HEK293 (cell line): ENCODE data around the gene GPX8.

ENCODE experiments used
- CTCF ChIA-PET: fragments of 350-600 bp; formaldehyde crosslinking; extraction: SDS; loops from one replicate; lab custom pipeline; 2021; ENCODE audit warnings: antibody characterized with exemption; lab: Yijun Ruan, JAX
- POLR2A ChIA-PET: fragments of 300-600 bp; formaldehyde crosslinking; extraction: SDS; loops from one replicate; lab custom pipeline; 2020; ENCODE audit warnings: antibody characterized with exemption, inconsistent platforms; lab: Yijun Ruan, JAX
- H3K27ac ChIP-seq: fragments of 200-500 bp; sonication (Bioruptor generic); 2 replicates; pipeline ENCODE4 v1.5.1; 2014; ENCODE audit warnings: low read depth, low read length, control low read depth, inconsistent platforms; ENCODE audit errors: extremely low read depth
- H3K36me3 ChIP-seq, 2 experiments: fragments of 200-500 bp in 1 of 2; sonication (Bioruptor generic) in 1 of 2; 1 replicate in 1 of 2; 2 replicates in 1 of 2; pipeline ENCODE4 v1.5.1; 2014 to 2017; ENCODE audit warnings: inconsistent platforms in 2 of 2, low read length in 2 of 2; ENCODE audit not compliant: control insufficient read depth in 2 of 2, insufficient read depth in 1 of 2
- H3K4me1 ChIP-seq: fragments of 200-500 bp; sonication (Bioruptor generic); 2 replicates; pipeline ENCODE4 v1.5.1; 2014; ENCODE audit warnings: mild to moderate bottlenecking, low read length, inconsistent platforms; ENCODE audit not compliant: control insufficient read depth, insufficient read depth
- H3K4me3 ChIP-seq: 2 replicates; pipeline ENCODE4 v1.5.1; 2011; ENCODE audit warnings: low read depth, mild to moderate bottlenecking, control low read depth, low read length, moderate library complexity
- H3K9me3 ChIP-seq: fragments of 200-500 bp; sonication (Bioruptor generic); 2 replicates; pipeline ENCODE4 v1.5.1; 2014; ENCODE audit warnings: low read depth, low read length, inconsistent platforms; ENCODE audit not compliant: control insufficient read depth, insufficient read depth
- HOXA7 ChIP-seq: sonication (generic); formaldehyde crosslinking; IDR thresholded peaks from 2 replicates; pipeline ENCODE4 v1.8.1; 2022; ENCODE audit warnings: missing genetic modification reagents, borderline replicate concordance
- KLF9 ChIP-seq: fragments of 450-650 bp; formaldehyde crosslinking; IDR thresholded peaks from 2 replicates; pipeline ENCODE4 v1.5.1; 2016; ENCODE audit warnings: missing biosample characterization, missing genetic modification characterization, low read depth
- MYNN ChIP-seq: fragments of 450-650 bp; formaldehyde crosslinking; IDR thresholded peaks from 2 replicates; pipeline ENCODE4 v1.5.1; 2016; ENCODE audit warnings: missing biosample characterization, missing genetic modification characterization, borderline replicate concordance
- PRDM1 ChIP-seq: fragments of 450-650 bp; formaldehyde crosslinking; IDR thresholded peaks from 2 replicates; pipeline ENCODE4; 2016; ENCODE audit warnings: missing biosample characterization, missing genetic modification characterization
- SP3 ChIP-seq: fragments of 450-650 bp; formaldehyde crosslinking; IDR thresholded peaks from 2 replicates; pipeline ENCODE4 v1.5.1; 2016; ENCODE audit warnings: missing biosample characterization, missing genetic modification characterization
- TCF7L2 ChIP-seq: IDR thresholded peaks from 2 replicates; pipeline ENCODE4 v1.6.1; 2011; ENCODE audit warnings: low read depth, mild to moderate bottlenecking, inconsistent platforms, low read length, moderate library complexity, borderline replicate concordance
- ZFP69B ChIP-seq: fragments of 450-650 bp; formaldehyde crosslinking; IDR thresholded peaks from 2 replicates; pipeline ENCODE4 v1.5.1; 2016; ENCODE audit warnings: missing biosample characterization, missing genetic modification characterization
- ZNF121 ChIP-seq: fragments of 450-650 bp; formaldehyde crosslinking; IDR thresholded peaks from 2 replicates; pipeline ENCODE4 v1.5.1; 2016; ENCODE audit warnings: missing biosample characterization, missing genetic modification characterization
- ZNF132 ChIP-seq: fragments of 450-650 bp; formaldehyde crosslinking; IDR thresholded peaks from 2 replicates; pipeline ENCODE4 v1.5.1; 2017; ENCODE audit warnings: missing biosample characterization, missing genetic modification characterization, borderline replicate concordance
- ZNF140 ChIP-seq: fragments of 450-650 bp; formaldehyde crosslinking; IDR thresholded peaks from 2 replicates; pipeline ENCODE4 v1.5.1; 2016; ENCODE audit warnings: missing biosample characterization, missing genetic modification characterization
- ZNF24 ChIP-seq: fragments of 450-650 bp; formaldehyde crosslinking; IDR thresholded peaks from 2 replicates; pipeline ENCODE4 v1.5.1; 2016; ENCODE audit warnings: missing biosample characterization, missing genetic modification characterization
- ZNF248 ChIP-seq: fragments of 450-650 bp; formaldehyde crosslinking; IDR thresholded peaks from 2 replicates; pipeline ENCODE4 v1.5.1; 2017; ENCODE audit warnings: missing biosample characterization, missing genetic modification characterization
- ZNF280D ChIP-seq: fragments of 450-650 bp; formaldehyde crosslinking; IDR thresholded peaks from 2 replicates; pipeline ENCODE4 v1.5.1; 2016; ENCODE audit warnings: missing biosample characterization, missing genetic modification characterization
- ZNF426 ChIP-seq: fragments of 450-650 bp; formaldehyde crosslinking; IDR thresholded peaks from 2 replicates; pipeline ENCODE4 v1.5.1; 2017; ENCODE audit warnings: missing biosample characterization, missing genetic modification characterization, mild to moderate bottlenecking, inconsistent platforms, moderate library complexity
- ZNF510 ChIP-seq: fragments of 450-650 bp; formaldehyde crosslinking; IDR thresholded peaks from 2 replicates; pipeline ENCODE4 v1.5.1; 2018; ENCODE audit warnings: mild to moderate bottlenecking, missing genetic modification characterization, missing biosample characterization; ENCODE audit not compliant: insufficient replicate concordance
- ZNF571 ChIP-seq: fragments of 450-650 bp; formaldehyde crosslinking; IDR thresholded peaks from 2 replicates; pipeline ENCODE4 v1.5.0; 2017; ENCODE audit warnings: missing biosample characterization, missing genetic modification characterization
- ZNF654 ChIP-seq: fragments of 450-650 bp; formaldehyde crosslinking; IDR thresholded peaks from 2 replicates; pipeline ENCODE4 v1.5.1; 2016; ENCODE audit warnings: low read depth, missing biosample characterization, missing genetic modification characterization
- ZNF670 ChIP-seq: fragments of 450-650 bp; formaldehyde crosslinking; IDR thresholded peaks from 2 replicates; pipeline ENCODE4 v1.5.1; 2016; ENCODE audit warnings: missing biosample characterization, missing genetic modification characterization, low read depth
- ZNF677 ChIP-seq: fragments of 450-650 bp; IDR thresholded peaks from 2 replicates; pipeline ENCODE4 v1.5.0; 2018; ENCODE audit warnings: missing biosample characterization, mild to moderate bottlenecking, missing genetic modification characterization, moderate library complexity
- ZNF707 ChIP-seq: fragments of 450-650 bp; formaldehyde crosslinking; IDR thresholded peaks from 2 replicates; pipeline ENCODE4 v1.5.1; 2016; ENCODE audit warnings: missing biosample characterization, missing genetic modification characterization
- ZSCAN23 ChIP-seq: fragments of 450-650 bp; formaldehyde crosslinking; IDR thresholded peaks from 2 replicates; pipeline ENCODE4 v1.5.1; 2016; ENCODE audit warnings: missing biosample characterization, missing genetic modification characterization
- TF ChIP-seq, protein P1 (sequence below): fragments of 450-650 bp; formaldehyde crosslinking; IDR thresholded peaks from 2 replicates; pipeline ENCODE4 v1.5.1; 2016; ENCODE audit warnings: missing biosample characterization, missing genetic modification characterization
- TF ChIP-seq, protein P2 (sequence below): fragments of 450-650 bp; formaldehyde crosslinking; IDR thresholded peaks from 2 replicates; pipeline ENCODE4 v1.5.1; 2016; ENCODE audit warnings: missing biosample characterization, missing genetic modification characterization
- TF ChIP-seq, protein P3 (sequence below): fragments of 450-650 bp; formaldehyde crosslinking; IDR thresholded peaks from 2 replicates; pipeline ENCODE4 v1.5.1; 2016; ENCODE audit warnings: missing biosample characterization, missing genetic modification characterization, borderline replicate concordance
- TF ChIP-seq, protein P4 (sequence below): fragments of 450-650 bp; formaldehyde crosslinking; optimal IDR thresholded peaks from 2 replicates; pipeline ENCODE3; 2016; ENCODE audit warnings: missing biosample characterization, mild to moderate bottlenecking, missing genetic modification characterization
- TF ChIP-seq, protein P5 (sequence below): fragments of 450-650 bp; formaldehyde crosslinking; IDR thresholded peaks from 2 replicates; pipeline ENCODE4 v1.5.1; 2016; ENCODE audit warnings: missing biosample characterization, missing genetic modification characterization

GPX8 gene

DNA sequence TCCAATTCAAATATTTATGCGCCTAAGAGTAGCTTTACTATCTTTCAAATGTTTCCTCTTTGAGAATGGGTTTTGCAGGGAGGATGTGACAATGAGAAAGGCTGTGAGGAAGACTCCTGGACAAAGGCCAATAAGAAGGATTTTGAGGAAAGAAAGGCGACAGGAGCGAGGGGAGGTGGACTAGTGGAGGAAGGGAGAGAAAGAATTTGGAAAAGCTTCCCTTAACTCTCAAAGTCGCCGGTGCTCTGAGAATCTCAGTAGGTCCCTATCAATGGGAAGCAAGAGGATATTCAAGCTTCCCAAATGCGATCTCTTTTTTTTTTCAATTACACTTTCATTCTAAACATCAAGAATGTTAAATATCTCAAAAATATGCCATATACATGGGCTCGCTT lies 15.8 kb downstream of the GPX8 start (continued):
- TF ChIP-seq, protein P1, sequence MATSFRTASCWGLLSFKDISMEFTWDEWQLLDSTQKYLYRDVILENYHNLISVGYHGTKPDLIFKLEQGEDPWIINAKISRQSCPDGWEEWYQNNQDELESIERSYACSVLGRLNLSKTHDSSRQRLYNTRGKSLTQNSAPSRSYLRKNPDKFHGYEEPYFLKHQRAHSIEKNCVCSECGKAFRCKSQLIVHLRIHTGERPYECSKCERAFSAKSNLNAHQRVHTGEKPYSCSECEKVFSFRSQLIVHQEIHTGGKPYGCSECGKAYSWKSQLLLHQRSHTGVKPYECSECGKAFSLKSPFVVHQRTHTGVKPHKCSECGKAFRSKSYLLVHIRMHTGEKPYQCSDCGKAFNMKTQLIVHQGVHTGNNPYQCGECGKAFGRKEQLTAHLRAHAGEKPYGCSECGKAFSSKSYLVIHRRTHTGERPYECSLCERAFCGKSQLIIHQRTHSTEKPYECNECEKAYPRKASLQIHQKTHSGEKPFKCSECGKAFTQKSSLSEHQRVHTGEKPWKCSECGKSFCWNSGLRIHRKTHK (tag by site-specific recombination), result no peak
- TF ChIP-seq KLF9 (tag by site-specific recombination) (no peak), ZNF654 (no peak), MYNN (no peak), PRDM1 (tag by site-specific recombination) (0 out of 2 replicates have a peak, but pooled peaks have one; percentile 4), HOXA7 (no peak), ZNF248 (tag by site-specific recombination) (no peak)

GRCh38 chr5:55176176-55176818 lies 16.3 kb downstream of the GPX8 start:
- CTCF ChIA-PET, result interaction anchor here (0.6 to 2.8 kb wide), 13 partner anchors 11 to 663 kb away, joined by 3 to 29 read pairs (median 3); partner anchors contain the start of gene GPX8
- TF ChIP-seq, protein P2, sequence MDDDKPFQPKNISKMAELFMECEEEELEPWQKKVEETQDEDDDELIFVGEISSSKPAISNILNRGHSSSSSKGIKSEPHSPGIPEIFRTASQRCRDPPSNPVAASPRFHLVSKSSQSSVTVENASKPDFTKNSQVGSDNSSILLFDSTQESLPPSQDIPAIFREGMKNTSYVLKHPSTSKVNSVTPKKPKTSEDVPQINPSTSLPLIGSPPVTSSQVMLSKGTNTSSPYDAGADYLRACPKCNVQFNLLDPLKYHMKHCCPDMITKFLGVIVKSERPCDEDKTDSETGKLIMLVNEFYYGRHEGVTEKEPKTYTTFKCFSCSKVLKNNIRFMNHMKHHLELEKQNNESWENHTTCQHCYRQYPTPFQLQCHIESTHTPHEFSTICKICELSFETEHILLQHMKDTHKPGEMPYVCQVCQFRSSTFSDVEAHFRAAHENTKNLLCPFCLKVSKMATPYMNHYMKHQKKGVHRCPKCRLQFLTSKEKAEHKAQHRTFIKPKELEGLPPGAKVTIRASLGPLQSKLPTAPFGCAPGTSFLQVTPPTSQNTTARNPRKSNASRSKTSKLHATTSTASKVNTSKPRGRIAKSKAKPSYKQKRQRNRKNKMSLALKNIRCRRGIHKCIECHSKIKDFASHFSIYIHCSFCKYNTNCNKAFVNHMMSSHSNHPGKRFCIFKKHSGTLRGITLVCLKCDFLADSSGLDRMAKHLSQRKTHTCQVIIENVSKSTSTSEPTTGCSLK (tag by site-specific recombination), result no peak
- TF ChIP-seq ZNF571 (tag by site-specific recombination), result no peak
- TF ChIP-seq ZNF707, result no peak
- TF ChIP-seq, protein P3, sequence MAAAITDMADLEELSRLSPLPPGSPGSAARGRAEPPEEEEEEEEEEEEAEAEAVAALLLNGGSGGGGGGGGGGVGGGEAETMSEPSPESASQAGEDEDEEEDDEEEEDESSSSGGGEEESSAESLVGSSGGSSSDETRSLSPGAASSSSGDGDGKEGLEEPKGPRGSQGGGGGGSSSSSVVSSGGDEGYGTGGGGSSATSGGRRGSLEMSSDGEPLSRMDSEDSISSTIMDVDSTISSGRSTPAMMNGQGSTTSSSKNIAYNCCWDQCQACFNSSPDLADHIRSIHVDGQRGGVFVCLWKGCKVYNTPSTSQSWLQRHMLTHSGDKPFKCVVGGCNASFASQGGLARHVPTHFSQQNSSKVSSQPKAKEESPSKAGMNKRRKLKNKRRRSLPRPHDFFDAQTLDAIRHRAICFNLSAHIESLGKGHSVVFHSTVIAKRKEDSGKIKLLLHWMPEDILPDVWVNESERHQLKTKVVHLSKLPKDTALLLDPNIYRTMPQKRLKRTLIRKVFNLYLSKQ, result no peak
- TF ChIP-seq ZNF677 (tag by site-specific recombination), result no peak
- TF ChIP-seq ZNF510 (tag by site-specific recombination), result no peak
- no peak for TF ChIP-seq ZNF24 (tag by site-specific recombination)
- TF ChIP-seq, protein P4, sequence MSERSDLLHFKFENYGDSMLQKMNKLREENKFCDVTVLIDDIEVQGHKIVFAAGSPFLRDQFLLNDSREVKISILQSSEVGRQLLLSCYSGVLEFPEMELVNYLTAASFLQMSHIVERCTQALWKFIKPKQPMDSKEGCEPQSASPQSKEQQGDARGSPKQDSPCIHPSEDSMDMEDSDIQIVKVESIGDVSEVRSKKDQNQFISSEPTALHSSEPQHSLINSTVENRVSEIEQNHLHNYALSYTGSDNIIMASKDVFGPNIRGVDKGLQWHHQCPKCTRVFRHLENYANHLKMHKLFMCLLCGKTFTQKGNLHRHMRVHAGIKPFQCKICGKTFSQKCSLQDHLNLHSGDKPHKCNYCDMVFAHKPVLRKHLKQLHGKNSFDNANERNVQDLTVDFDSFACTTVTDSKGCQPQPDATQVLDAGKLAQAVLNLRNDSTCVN (tag by site-specific recombination), result peak; percentile 96
- TF ChIP-seq ZNF670, result no peak
- no peak for TF ChIP-seq ZNF121 (tag by site-specific recombination)
- no peak for TF ChIP-seq ZNF280D (tag by site-specific recombination)
- no peak for TF ChIP-seq ZNF132 (tag by site-specific recombination)
- no peak for TF ChIP-seq ZNF140 (tag by site-specific recombination)
- no peak for TF ChIP-seq ZSCAN23 (tag by site-specific recombination)
- no peak for TF ChIP-seq ZFP69B (tag by site-specific recombination)
- no peak for TF ChIP-seq ZNF426
- TF ChIP-seq SP3 (tag by site-specific recombination), result peak; percentile 71; the same call in 1 of the 2 replicates
- TF ChIP-seq, protein P5, sequence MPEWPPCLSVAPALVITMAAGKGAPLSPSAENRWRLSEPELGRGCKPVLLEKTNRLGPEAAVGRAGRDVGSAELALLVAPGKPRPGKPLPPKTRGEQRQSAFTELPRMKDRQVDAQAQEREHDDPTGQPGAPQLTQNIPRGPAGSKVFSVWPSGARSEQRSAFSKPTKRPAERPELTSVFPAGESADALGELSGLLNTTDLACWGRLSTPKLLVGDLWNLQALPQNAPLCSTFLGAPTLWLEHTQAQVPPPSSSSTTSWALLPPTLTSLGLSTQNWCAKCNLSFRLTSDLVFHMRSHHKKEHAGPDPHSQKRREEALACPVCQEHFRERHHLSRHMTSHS (tag by site-specific recombination), result no peak
- TF ChIP-seq TCF7L2, result no peak

More at GRCh38 chr5:55176176-55176818, 16.3 kb downstream of the GPX8 start:
- Histone ChIP-seq H3K4me3 (peak overlapping the region; percentile 24), H3K36me3 (no peaks in the 10 kb centered on the region), H3K9me3 (no peaks in the 10 kb centered on the region), H3K27ac (peak overlapping the region; percentile 25; the same call in 1 of the 2 replicates), H3K4me1 (no peaks in the 10 kb centered on the region; the same call in 1 of the 2 replicates)
- POLR2A ChIA-PET, result interaction anchor here (0.5 to 1.6 kb wide), 7 partner anchors 13 to 132 kb away, joined by 3 to 7 read pairs (median 4); partner anchors contain the start of genes CCNO, DHX29, GPX8 and MTREX
